K562 (cell line): ENCODE data around the gene ECE2. TPM values are rescaled to one million over a fixed set of nuclear protein-coding genes. Genes with fewer than 3 reads are reported as not detected.

Experiments
- CHD2 ChIP-seq: IDR thresholded peaks from 2 replicates; pipeline ENCODE4 v1.6.1; 2011; ENCODE audit warnings: low read depth, low read length
- CREB1 ChIP-seq, 2 experiments: sonication (generic) in 1 of 2; formaldehyde crosslinking in 1 of 2; IDR thresholded peaks; 2 replicates each; pipeline versions ENCODE4 v1.6.1 to v1.8.0; 2012 to 2022; ENCODE audit warnings: inconsistent platforms in 1 of 2, mild to moderate bottlenecking in 1 of 2, missing genetic modification reagents in 1 of 2, moderate library complexity in 1 of 2
- DNMT1 ChIP-seq: fragments of 450-650 bp; IDR thresholded peaks from 2 replicates; pipeline ENCODE4 v1.6.1; 2016; ENCODE audit warnings: antibody characterized with exemption, mild to moderate bottlenecking
- EP300 ChIP-seq: IDR thresholded peaks from 2 replicates; pipeline ENCODE4 v1.6.1; 2012; ENCODE audit warnings: low read length, improper control_type of control experiment
- FOXP1 ChIP-seq: sonication (generic); formaldehyde crosslinking; IDR thresholded peaks from 2 replicates; pipeline ENCODE4 v1.8.0; 2022; ENCODE audit warnings: mild to moderate bottlenecking, missing genetic modification reagents
- ZNF24 ChIP-seq: fragments of 450-650 bp; IDR thresholded peaks from 2 replicates; pipeline ENCODE4 v1.6.1; 2016
- polyA plus RNA-seq, 8 experiments: library from polyadenylated mRNA; depleted of rRNA in 4 of 8; stranded (reverse) in 5 of 8; unstranded in 3 of 8; fragments of >200 nt; fragmentation: Nextera tagmentation in 2 of 8; fragmentation: Illumina TruSeq in 1 of 8; extraction: Ambion mirVana in 2 of 8; extraction: Trizol in 1 of 8; gene quantifications; 2 replicates each; pipeline versions ENCODE4 v1.2.1 to v1.2.3, GENCODE V29; 2011 to 2014; ENCODE audit warnings: inconsistent platforms in 1 of 8, missing spikeins in 1 of 8
- total RNA-seq, 7 experiments: library from RNA; depleted of rRNA in 6 of 7; stranded (reverse); fragments of >200 nt in 6 of 7; fragmentation: Illumina TruSeq in 2 of 7; extraction: Trizol in 2 of 7; gene quantifications; 2 replicates each; pipeline versions ENCODE4 v1.2.1 to v1.2.3, GENCODE V29; 2011 to 2021; ENCODE audit warnings: low replicate concordance in 1 of 7
- TF ChIP-seq, protein P1 (sequence below): sonication (generic); formaldehyde crosslinking; IDR thresholded peaks from 2 replicates; pipeline ENCODE4 v1.8.0; 2023; ENCODE audit warnings: missing genetic modification reagents, mild to moderate bottlenecking, borderline replicate concordance
- TF ChIP-seq, protein P2 (sequence below): sonication (generic); formaldehyde crosslinking; IDR thresholded peaks from 2 replicates; pipeline ENCODE4 v1.8.0; 2023; ENCODE audit warnings: mild to moderate bottlenecking, missing genetic modification reagents
- TF ChIP-seq, protein P3 (sequence below): sonication (generic); formaldehyde crosslinking; IDR thresholded peaks from 2 replicates; pipeline ENCODE4 v1.8.0; 2022; ENCODE audit warnings: mild to moderate bottlenecking, missing genetic modification reagents
- TF ChIP-seq, protein P4 (sequence below): fragments of 250-450 bp; sonication (Bioruptor Pico); IDR thresholded peaks from 2 replicates; pipeline ENCODE4 v1.8.0; 2022; ENCODE audit warnings: moderate library complexity, mild to moderate bottlenecking, inconsistent platforms
- TF ChIP-seq, protein P5 (sequence below): sonication (generic); IDR thresholded peaks from 2 replicates; pipeline ENCODE4 v1.6.1; 2016

ECE2 gene
- total and polyA plus RNA-seq, 9 of the 15 experiments (the other 6 are each of a cell fraction or from before 2014, with no cell fraction given), result not detected

DNA sequence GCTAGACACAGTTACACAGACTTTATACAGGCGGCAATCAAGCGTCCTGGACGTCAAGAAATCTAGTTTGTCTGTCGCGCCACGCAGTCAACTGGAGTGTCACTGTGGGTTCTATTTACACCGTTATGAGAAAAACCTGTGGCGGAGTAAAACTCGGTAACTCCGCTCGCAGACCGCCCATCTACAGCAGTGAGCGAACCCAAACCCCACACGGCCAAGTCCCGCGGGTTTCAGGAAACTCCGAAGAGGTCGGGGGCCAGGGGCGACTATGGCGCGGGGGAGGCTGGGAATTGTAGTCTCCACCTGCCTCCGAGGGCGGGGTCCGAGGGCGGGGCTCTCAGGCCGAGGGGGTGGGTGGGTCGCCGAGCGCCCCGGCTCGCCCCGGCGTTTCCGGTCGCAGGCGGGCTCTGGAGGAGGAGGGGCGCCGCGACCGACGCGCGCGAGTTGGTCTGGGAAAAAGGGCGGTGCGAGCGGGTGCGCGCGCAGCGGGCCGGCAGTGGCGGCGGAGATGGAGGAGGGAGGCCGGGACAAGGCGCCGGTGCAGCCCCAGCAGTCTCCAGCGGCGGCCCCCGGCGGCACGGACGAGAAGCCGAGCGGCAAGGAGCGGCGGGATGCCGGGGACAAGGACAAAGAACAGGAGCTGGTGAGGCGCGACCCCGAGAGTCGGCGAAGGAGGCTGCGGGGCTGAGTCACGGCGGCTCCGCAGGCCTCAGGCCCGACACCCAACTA, 23.1 kb downstream of the ECE2 start, which contains the start of gene PSMD2 (continued):
- TF ChIP-seq, protein P1, sequence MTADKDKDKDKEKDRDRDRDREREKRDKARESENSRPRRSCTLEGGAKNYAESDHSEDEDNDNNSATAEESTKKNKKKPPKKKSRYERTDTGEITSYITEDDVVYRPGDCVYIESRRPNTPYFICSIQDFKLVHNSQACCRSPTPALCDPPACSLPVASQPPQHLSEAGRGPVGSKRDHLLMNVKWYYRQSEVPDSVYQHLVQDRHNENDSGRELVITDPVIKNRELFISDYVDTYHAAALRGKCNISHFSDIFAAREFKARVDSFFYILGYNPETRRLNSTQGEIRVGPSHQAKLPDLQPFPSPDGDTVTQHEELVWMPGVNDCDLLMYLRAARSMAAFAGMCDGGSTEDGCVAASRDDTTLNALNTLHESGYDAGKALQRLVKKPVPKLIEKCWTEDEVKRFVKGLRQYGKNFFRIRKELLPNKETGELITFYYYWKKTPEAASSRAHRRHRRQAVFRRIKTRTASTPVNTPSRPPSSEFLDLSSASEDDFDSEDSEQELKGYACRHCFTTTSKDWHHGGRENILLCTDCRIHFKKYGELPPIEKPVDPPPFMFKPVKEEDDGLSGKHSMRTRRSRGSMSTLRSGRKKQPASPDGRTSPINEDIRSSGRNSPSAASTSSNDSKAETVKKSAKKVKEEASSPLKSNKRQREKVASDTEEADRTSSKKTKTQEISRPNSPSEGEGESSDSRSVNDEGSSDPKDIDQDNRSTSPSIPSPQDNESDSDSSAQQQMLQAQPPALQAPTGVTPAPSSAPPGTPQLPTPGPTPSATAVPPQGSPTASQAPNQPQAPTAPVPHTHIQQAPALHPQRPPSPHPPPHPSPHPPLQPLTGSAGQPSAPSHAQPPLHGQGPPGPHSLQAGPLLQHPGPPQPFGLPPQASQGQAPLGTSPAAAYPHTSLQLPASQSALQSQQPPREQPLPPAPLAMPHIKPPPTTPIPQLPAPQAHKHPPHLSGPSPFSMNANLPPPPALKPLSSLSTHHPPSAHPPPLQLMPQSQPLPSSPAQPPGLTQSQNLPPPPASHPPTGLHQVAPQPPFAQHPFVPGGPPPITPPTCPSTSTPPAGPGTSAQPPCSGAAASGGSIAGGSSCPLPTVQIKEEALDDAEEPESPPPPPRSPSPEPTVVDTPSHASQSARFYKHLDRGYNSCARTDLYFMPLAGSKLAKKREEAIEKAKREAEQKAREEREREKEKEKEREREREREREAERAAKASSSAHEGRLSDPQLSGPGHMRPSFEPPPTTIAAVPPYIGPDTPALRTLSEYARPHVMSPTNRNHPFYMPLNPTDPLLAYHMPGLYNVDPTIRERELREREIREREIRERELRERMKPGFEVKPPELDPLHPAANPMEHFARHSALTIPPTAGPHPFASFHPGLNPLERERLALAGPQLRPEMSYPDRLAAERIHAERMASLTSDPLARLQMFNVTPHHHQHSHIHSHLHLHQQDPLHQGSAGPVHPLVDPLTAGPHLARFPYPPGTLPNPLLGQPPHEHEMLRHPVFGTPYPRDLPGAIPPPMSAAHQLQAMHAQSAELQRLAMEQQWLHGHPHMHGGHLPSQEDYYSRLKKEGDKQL (CRISPR knock-in tag), result no peak
- TF ChIP-seq DNMT1 (no peak), CHD2 (peak; percentile 95), EP300 (no peak), ZNF24 (no peak), FOXP1 (CRISPR knock-in tag) (no peak; the same call in 1 of the 2 replicates), CREB1 (IDR thresholded peaks at IDR 0.05) (peak; percentile 15; the same call in 1 of the 2 replicates), CREB1 (CRISPR knock-in tag; IDR thresholded peaks at IDR 0.05) (peak; percentile 60)
- TF ChIP-seq, protein P2, sequence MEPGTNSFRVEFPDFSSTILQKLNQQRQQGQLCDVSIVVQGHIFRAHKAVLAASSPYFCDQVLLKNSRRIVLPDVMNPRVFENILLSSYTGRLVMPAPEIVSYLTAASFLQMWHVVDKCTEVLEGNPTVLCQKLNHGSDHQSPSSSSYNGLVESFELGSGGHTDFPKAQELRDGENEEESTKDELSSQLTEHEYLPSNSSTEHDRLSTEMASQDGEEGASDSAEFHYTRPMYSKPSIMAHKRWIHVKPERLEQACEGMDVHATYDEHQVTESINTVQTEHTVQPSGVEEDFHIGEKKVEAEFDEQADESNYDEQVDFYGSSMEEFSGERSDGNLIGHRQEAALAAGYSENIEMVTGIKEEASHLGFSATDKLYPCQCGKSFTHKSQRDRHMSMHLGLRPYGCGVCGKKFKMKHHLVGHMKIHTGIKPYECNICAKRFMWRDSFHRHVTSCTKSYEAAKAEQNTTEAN (CRISPR knock-in tag), result no peak
- TF ChIP-seq, protein P3, sequence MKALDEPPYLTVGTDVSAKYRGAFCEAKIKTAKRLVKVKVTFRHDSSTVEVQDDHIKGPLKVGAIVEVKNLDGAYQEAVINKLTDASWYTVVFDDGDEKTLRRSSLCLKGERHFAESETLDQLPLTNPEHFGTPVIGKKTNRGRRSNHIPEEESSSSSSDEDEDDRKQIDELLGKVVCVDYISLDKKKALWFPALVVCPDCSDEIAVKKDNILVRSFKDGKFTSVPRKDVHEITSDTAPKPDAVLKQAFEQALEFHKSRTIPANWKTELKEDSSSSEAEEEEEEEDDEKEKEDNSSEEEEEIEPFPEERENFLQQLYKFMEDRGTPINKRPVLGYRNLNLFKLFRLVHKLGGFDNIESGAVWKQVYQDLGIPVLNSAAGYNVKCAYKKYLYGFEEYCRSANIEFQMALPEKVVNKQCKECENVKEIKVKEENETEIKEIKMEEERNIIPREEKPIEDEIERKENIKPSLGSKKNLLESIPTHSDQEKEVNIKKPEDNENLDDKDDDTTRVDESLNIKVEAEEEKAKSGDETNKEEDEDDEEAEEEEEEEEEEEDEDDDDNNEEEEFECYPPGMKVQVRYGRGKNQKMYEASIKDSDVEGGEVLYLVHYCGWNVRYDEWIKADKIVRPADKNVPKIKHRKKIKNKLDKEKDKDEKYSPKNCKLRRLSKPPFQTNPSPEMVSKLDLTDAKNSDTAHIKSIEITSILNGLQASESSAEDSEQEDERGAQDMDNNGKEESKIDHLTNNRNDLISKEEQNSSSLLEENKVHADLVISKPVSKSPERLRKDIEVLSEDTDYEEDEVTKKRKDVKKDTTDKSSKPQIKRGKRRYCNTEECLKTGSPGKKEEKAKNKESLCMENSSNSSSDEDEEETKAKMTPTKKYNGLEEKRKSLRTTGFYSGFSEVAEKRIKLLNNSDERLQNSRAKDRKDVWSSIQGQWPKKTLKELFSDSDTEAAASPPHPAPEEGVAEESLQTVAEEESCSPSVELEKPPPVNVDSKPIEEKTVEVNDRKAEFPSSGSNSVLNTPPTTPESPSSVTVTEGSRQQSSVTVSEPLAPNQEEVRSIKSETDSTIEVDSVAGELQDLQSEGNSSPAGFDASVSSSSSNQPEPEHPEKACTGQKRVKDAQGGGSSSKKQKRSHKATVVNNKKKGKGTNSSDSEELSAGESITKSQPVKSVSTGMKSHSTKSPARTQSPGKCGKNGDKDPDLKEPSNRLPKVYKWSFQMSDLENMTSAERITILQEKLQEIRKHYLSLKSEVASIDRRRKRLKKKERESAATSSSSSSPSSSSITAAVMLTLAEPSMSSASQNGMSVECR (CRISPR knock-in tag), result no peak
- TF ChIP-seq, protein P4, sequence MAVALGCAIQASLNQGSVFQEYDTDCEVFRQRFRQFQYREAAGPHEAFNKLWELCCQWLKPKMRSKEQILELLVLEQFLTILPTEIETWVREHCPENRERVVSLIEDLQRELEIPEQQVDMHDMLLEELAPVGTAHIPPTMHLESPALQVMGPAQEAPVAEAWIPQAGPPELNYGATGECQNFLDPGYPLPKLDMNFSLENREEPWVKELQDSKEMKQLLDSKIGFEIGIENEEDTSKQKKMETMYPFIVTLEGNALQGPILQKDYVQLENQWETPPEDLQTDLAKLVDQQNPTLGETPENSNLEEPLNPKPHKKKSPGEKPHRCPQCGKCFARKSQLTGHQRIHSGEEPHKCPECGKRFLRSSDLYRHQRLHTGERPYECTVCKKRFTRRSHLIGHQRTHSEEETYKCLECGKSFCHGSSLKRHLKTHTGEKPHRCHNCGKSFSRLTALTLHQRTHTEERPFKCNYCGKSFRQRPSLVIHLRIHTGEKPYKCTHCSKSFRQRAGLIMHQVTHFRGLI (CRISPR knock-in tag), result no peak
- TF ChIP-seq, protein P5, sequence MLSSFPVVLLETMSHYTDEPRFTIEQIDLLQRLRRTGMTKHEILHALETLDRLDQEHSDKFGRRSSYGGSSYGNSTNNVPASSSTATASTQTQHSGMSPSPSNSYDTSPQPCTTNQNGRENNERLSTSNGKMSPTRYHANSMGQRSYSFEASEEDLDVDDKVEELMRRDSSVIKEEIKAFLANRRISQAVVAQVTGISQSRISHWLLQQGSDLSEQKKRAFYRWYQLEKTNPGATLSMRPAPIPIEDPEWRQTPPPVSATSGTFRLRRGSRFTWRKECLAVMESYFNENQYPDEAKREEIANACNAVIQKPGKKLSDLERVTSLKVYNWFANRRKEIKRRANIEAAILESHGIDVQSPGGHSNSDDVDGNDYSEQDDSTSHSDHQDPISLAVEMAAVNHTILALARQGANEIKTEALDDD, result no peak
